ENCODE results near the gene NHSL1.

NHSL1 gene

GRCh38 chr6:138515657-138516248, 16.5 kb upstream of the NHSL1 start:
- no peak for DNase-seq
- no peaks in the 10 kb centered on the region for H3K36me3 ChIP-seq (ENCODE audit: insufficient read depth, low read length)
- no peak overlapping the region for H3K27ac ChIP-seq (ENCODE audit: low read length)
- H3K4me1 ChIP-seq (ENCODE audit: insufficient read depth, low read length): peaks cover 8% of the 10 kb centered on the region; the same call in 1 of the 2 replicates
- H4K20me1 ChIP-seq (ENCODE audit: insufficient read depth, low read length): no peaks in the 10 kb centered on the region
- no peaks in the 10 kb centered on the region for H3K79me2 ChIP-seq (ENCODE audit: insufficient read depth, low read length)
- H3K9ac ChIP-seq (ENCODE audit: low read depth, low read length): no peak overlapping the region
- no peak for TF ChIP-seq CTCF (IDR thresholded peaks at IDR 0.05; ENCODE audit: borderline replicate concordance, extremely low read depth, low read length, poor library complexity, severe bottlenecking)
- no peak for TF ChIP-seq EZH2 (IDR thresholded peaks at IDR 0.05; ENCODE audit: borderline replicate concordance, low read depth, low read length, severe bottlenecking)
- H3K4me2 ChIP-seq (ENCODE audit: insufficient read depth, low read length): no peak overlapping the region
- ATAC-seq (ENCODE audit: insufficient read depth, low read depth): no peak
- H2AFZ ChIP-seq (ENCODE audit: low read depth, low read length): no peak overlapping the region
- peaks cover 2% of the 10 kb centered on the region for H3K9me3 ChIP-seq (ENCODE audit: insufficient read depth, low read length, severe bottlenecking)
- H3K4me3 ChIP-seq (ENCODE audit: low read depth in 1 of 2, low read length in 2 of 2): no peak overlapping the region
- peaks cover 4% of the 10 kb centered on the region for H3K27me3 ChIP-seq (ENCODE audit: insufficient read depth, low read length, poor library complexity)

- H3K4me2 ChIP-seq (ENCODE audit: insufficient read depth, low read length): no peak overlapping the region
- H3K4me3 ChIP-seq (ENCODE audit: low read depth in 1 of 2, low read length in 2 of 2): no peak overlapping the region
- no peak overlapping the region for H3K9ac ChIP-seq (ENCODE audit: low read depth, low read length)
- peaks cover 2% of the 10 kb centered on the region for H3K9me3 ChIP-seq (ENCODE audit: insufficient read depth, low read length, severe bottlenecking)
- no peaks in the 10 kb centered on the region for H3K36me3 ChIP-seq (ENCODE audit: insufficient read depth, low read length)
- H3K27me3 ChIP-seq (ENCODE audit: insufficient read depth, low read length, poor library complexity): peaks cover 4% of the 10 kb centered on the region
- H3K79me2 ChIP-seq (ENCODE audit: insufficient read depth, low read length): no peaks in the 10 kb centered on the region
- no peak overlapping the region for H2AFZ ChIP-seq (ENCODE audit: low read depth, low read length)
- DNase-seq (peak; percentile 13), ATAC-seq (ENCODE audit: insufficient read depth, low read depth) (peak; percentile 83)
- no peak overlapping the region for H3K27ac ChIP-seq (ENCODE audit: low read length)
- TF ChIP-seq EZH2 (IDR thresholded peaks at IDR 0.05; ENCODE audit: borderline replicate concordance, low read depth, low read length, severe bottlenecking) (no peak), CTCF (IDR thresholded peaks at IDR 0.05; ENCODE audit: borderline replicate concordance, extremely low read depth, low read length, poor library complexity, severe bottlenecking) (no peak)
- no peaks in the 10 kb centered on the region for H4K20me1 ChIP-seq (ENCODE audit: insufficient read depth, low read length)
- H3K4me1 ChIP-seq (ENCODE audit: insufficient read depth, low read length): peaks cover 8% of the 10 kb centered on the region; the same call in 1 of the 2 replicates
Observed at GRCh38 chr6:138514860-138515540, 15.7 kb upstream of the NHSL1 start.

GRCh38 chr6:138512609-138513008, 13.3 kb upstream of the NHSL1 start:
- Histone ChIP-seq H4K20me1 (ENCODE audit: insufficient read depth, low read length) (no peaks in the 10 kb centered on the region), H2AFZ (ENCODE audit: low read depth, low read length) (no peak overlapping the region), H3K4me3 (ENCODE audit: low read depth in 1 of 2, low read length in 2 of 2) (no peak overlapping the region), H3K36me3 (ENCODE audit: insufficient read depth, low read length) (no peaks in the 10 kb centered on the region), H3K4me2 (ENCODE audit: insufficient read depth, low read length) (no peak overlapping the region), H3K79me2 (ENCODE audit: insufficient read depth, low read length) (no peaks in the 10 kb centered on the region), H3K9me3 (ENCODE audit: insufficient read depth, low read length, severe bottlenecking) (peaks cover 1% of the 10 kb centered on the region), H3K27me3 (ENCODE audit: insufficient read depth, low read length, poor library complexity) (peaks cover 2% of the 10 kb centered on the region), H3K27ac (ENCODE audit: low read length) (no peak overlapping the region), H3K4me1 (ENCODE audit: insufficient read depth, low read length) (peaks cover 8% of the 10 kb centered on the region; the same call in 1 of the 2 replicates), H3K9ac (ENCODE audit: low read depth, low read length) (no peak overlapping the region)
- ATAC-seq (ENCODE audit: insufficient read depth, low read depth): no peak
- TF ChIP-seq CTCF (IDR thresholded peaks at IDR 0.05; ENCODE audit: borderline replicate concordance, extremely low read depth, low read length, poor library complexity, severe bottlenecking) (no peak), EZH2 (IDR thresholded peaks at IDR 0.05; ENCODE audit: borderline replicate concordance, low read depth, low read length, severe bottlenecking) (no peak)
- DNase-seq: no peak
